ENCODE results near the gene BCAP31. TPM values are rescaled to one million over a fixed set of nuclear protein-coding genes. Genes with fewer than 3 reads are reported as not detected.
"Not testable (repeated sequence)": the region's sequence is repeated elsewhere in the genome, so short reads cannot be mapped to it uniquely, and the experiment has no call there.

The BCAP31 gene
- total RNA-seq, 1 donor from 2014 or later, result 191 TPM

- ATAC-seq, result no peak
Measured at GRCh38 chrX:153762626-153763173, 38.5 kb upstream of the BCAP31 start.

GRCh38 chrX:153761863-153762262 lies 37.7 kb upstream of the BCAP31 start:
- no peak for ATAC-seq

DNA sequence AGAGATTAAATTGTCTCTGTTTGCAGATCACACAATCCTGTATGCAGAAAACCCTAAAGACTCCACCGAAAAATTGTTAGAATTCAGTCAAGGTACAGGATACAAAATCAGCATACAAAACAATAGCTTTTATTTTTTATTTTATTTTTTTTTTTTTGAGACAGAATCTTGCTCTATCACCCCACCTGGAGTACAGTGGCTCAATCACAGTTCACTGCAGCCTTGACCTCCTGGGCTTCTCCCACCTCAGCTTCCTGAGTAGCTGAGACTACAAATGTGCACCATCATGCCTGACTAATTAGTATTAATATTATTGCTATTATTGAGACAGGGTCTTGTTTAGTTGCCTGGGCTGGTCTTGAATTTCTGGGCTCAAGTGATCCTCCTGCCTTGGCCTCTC lies 30.9 kb upstream of the BCAP31 start:
- ATAC-seq, result no peak

DNA sequence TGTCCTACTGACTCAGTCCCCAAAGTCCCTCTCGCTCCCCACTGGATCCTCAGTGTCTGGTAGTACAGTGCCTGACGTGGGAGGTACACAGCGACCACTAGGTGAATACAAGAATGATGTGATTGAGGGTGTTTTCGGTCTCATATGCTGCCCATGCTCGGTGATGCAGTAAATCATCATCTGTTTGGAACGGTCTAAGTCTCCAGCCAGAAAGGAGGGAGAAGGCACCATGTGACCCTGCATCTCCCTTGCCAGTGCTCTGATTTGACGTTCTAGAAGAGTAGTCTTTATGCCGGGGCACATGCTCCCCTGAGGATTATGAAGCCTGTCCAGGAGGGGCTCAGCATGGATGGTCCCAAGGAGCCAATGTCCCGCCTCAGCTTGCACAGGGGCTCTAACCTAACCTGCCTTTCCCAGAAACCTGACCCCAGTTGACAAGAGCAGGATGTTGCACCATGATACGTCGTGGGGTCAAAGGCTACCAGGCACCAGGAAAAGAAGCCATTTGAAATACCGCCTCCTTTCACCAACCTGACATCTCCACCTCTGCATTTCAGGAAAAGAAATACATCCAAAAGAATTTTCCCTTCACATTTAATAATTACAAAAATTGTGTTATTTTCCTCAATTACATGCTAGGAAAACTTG lies 26.1 kb upstream of the BCAP31 start:
- no peak for ATAC-seq

- ATAC-seq, result not testable (repeated sequence)
Measured at GRCh38 chrX:153749017-153749416, 24.8 kb upstream of the BCAP31 start.

- not testable (repeated sequence) for ATAC-seq
Measured at GRCh38 chrX:153746991-153747390, 22.8 kb upstream of the BCAP31 start.

DNA sequence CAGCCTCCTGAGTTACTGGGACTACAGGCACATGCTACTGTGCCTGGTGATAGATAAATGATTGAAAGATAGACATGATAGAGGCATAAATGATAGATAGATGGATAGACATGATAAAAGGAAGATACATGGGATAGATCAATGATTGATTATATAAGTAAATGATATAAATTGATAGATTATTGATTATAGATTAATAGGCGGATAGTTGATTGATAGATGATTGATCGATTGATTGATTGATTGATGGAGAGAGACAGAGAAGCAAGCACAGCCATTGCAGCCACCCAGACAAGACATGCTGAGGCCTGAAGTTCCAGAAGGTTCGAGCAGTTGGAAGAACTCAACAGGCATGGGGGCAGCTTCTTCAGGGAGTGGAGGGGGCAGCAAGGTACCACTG lies 22.2 kb upstream of the BCAP31 start:
- no peak for ATAC-seq

DNA sequence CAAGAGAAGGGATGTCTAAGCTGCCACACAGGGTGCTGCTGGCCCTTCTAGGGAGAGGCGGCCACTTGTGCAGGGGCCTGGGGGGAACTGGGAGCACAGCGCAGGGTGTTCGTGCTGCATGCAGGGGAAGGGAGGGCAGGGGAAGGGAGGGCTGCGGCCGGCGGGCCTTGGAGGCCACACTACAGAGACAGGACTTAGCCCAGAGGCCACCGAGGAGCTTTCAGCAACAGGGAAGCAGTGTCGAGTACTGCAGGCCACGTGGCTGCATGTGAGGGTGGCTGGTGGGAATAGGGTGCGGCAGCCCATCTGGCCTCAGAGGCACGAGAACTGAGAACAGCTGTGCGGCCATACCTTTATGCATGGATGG lies 20.9 kb upstream of the BCAP31 start:
- not testable (repeated sequence) for ATAC-seq

- ATAC-seq, result no peak
Measured at GRCh38 chrX:153744210-153745066, 20.3 kb upstream of the BCAP31 start.

DNA sequence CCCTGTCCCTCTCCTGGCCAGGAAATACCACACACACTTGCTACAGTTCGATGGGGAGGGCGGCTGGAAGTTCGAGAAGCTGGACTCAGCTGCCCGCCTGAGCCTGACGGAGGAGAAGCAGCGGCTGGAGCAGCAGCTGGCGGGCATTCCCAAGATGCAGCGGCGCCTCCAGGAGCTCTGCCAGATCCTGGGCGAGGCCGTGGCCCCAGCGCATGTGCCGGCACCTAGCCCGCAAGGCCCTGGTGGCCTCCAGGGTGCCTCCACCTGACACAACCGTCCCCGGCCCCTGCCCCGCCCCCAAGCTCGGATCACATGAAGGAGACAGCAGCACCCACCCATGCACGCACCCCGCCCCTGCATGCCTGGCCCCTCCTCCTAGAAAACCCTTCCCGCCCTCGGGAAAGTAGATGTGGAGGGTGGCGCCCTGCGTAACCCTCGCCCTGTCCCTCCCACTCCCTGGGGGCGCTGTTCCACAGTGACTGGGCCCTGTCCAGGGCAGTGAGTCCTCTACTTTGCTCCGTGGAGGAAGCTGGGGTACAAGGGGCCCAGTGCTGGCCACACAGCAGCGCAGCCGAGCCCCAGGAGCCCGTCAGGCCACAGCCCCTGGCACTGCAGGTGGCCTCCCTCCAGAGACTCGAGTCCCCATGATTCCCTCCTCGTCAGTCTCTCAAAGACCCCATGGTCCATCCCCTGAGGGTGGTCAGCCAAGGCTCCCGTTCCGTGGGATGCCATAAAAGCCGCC lies 19.5 kb upstream of the BCAP31 start:
- ATAC-seq, result peak; percentile 29

GRCh38 chrX:153742796-153743467 lies 18.7 kb upstream of the BCAP31 start:
- not testable (repeated sequence) for ATAC-seq

- not testable (repeated sequence) for ATAC-seq
Measured at GRCh38 chrX:153742111-153742510, 17.9 kb upstream of the BCAP31 start.

DNA sequence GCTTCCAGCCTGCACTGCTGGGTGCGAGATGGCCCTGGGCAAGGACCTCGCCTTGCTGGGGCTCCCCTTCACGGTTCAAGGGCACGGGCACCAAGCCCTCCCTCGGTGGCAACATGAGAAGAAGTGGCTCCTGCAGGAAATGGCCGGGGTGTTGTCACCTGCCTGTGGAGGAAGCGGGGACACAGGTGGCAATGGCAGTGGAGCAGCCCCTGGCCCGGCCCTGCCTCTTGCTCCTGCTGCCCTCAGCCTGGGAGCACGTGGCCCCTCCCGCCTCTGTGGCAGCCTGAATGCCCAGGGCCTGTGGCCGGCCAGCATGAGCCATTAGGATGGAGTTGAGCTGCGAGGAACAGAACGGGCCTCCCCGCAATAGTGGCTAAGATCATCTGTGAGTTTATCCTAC lies 17.3 kb upstream of the BCAP31 start:
- no peak for ATAC-seq

DNA sequence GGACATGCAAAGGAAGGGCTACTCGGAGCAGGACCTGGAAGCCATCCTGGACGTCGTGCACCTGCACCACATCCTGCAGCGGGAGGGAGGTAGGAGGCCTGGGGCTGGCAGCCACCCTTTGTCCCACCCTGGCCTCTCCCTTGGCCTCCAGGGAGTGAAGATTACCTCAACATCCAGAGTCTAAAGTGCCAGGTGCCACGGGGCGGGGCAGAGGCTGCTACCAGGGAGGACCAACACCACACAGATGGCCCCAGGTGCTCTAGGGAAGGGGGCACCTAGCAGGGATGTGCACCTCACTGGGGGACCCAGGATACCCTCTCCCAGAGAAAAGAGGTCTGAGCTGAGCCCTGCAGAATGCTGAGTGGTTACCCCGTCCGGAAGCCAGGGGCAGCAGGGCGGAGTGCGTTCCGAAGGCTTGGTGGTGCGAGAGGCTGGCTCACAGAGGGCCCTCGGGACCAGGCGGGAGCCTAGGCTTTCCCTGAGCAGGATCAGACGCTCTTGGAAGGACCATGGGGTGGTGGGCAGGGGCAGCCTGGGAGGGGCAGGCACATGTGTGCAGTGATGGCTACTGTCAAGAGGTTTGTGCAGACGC lies 16.5 kb upstream of the BCAP31 start:
- no peak for ATAC-seq

- ATAC-seq, result peak; percentile 62
Measured at GRCh38 chrX:153739754-153740486, 15.7 kb upstream of the BCAP31 start.

- ATAC-seq, result no peak
Measured at GRCh38 chrX:153738056-153738605, 13.9 kb upstream of the BCAP31 start.

GRCh38 chrX:153736871-153737441 lies 12.8 kb upstream of the BCAP31 start:
- no peak for ATAC-seq

DNA sequence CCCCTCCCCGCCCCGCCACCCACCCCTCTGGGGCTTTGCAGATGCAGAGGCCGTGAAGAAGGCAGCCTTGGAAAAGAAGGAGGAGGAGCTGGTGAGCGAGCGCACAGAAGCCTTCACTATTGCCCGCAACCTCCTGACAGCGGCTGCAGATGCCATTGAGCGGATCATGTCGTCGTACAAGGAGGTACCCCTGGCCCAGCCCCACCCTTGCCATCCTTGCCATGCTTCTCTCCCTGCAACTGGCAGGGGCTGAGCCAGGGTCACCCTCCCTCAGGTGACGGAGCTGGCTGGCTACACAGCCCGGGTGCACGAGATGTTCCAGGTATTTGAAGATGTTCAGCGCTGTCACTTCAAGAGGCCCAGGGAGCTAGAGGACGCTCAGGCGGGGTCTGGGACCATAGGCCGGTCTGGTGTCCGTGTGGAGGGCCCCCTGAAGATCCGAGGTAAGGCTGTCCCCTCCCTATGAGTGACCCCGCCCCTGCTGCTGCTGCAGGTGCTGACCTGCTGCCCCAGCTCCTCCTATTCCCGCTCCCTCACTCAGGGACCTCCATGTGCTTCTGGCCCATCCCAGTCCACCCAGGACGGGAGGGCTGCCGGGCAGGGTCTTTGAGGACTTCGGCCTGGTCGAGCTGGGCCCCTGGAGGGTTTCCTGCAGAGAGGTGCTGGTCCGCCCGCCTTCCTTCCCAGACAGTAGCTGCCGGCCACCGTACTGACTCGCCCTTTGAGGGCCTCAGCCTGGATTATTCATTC lies 12.1 kb upstream of the BCAP31 start:
- no peak for ATAC-seq

GRCh38 chrX:153735274-153735673 lies 11.1 kb upstream of the BCAP31 start:
- ATAC-seq, result no peak

GRCh38 chrX:153734871-153735270 lies 10.7 kb upstream of the BCAP31 start:
- no peak for ATAC-seq

All from esophagus mucosa (tissue), 1 donor.